GM21515 (cell line): ENCODE measurements around the gene BACE1.

Experiments used
- ATAC-seq: cut with Tn5 transposase; IDR thresholded peaks from one replicate; pipeline ENCODE4 v1.9.1; 2021; ENCODE audit not compliant: unreplicated experiment

The BACE1 gene

DNA sequence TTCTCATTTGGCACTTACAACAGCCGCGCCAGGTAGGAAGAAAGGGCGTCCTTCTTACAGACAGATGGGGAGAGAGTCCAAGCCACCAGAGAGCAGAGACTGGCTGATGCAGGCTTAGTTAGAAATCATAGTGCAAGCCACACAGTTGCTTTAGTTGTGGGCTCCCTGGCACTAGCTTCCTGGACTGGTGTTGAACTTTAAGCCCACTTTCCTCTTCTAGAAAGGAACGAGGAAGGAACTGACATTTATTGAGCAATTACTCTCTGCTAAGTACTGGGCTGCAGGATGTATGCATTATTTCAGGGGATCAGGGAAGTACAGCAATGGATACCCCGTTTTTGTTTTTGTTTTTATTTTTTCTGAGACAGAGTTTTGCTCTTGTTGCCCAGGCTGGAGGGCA lies 3.0 kb downstream of the BACE1 start:
- ATAC-seq = no peak

DNA sequence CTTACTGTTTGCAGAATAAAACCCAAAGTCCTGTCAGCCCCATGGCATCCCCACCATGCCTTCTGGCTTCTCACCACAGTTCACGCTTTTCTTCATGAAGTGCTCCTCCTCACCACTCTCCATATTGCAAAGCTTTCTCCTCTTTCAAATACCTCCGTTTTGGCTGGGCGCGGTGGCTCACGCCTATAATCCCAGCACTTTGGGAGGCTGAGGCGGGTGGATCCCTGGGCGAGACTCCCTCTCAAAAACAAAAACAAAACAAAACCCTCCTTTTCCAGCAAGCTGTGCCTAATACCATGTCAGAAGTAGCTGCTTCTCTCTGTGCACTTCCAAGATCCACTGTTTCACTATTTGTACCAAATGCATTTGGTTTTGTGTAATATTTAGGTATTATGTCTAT lies 6.7 kb downstream of the BACE1 start:
- ATAC-seq = no peak

DNA sequence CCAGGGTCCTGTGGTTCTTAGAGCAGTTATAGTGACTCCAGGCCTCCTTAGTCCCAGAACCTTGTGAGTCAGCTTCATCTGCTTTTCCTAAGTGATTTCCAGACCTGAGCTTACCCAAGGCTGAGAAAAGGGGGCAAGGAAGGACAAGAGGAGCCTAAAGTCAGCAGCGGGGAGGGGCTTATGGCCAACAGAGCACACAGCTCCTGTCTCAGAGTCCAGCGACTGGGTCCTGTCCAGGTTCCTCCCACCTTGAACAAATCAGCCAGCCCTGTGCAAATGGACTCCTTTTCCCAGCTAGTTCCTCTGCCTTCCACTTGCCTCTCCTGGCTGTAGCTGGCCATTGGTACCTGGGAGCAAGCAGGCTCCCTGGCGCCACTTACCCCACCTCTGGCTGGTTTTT lies 10.9 kb downstream of the BACE1 start:
- no peak for ATAC-seq

DNA sequence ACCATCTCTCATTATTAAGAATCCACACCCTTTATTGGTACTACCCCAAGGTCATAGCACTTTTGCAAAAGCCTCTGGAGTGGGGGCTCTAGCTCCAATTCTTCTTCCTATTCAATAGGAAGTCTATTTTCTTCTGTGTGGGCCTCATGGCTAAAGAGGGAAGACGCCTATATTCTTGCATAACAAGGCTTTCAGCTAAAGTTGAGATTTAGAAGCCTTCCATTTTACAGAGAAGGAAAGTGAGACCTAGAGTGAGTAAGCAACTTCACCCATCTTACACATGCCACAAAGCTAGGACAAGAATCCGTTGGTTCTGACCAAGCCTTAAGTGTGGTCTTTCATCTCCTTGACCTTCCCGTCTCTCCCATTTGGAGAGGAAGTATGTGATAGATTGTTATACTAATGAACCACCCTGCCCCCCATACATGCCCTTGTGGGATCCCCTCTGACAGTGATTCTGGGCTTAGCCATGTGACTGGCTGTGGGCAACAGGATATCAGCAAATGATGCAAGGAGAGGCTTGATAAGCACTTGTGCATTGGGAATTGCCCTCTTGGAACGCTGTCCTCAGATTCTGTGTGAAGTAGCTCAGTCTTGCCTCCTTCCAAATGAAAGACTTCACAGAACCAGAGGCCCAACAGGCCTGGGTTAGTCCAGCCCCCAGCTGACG lies 12.3 kb downstream of the BACE1 start:
- ATAC-seq = no peak

DNA sequence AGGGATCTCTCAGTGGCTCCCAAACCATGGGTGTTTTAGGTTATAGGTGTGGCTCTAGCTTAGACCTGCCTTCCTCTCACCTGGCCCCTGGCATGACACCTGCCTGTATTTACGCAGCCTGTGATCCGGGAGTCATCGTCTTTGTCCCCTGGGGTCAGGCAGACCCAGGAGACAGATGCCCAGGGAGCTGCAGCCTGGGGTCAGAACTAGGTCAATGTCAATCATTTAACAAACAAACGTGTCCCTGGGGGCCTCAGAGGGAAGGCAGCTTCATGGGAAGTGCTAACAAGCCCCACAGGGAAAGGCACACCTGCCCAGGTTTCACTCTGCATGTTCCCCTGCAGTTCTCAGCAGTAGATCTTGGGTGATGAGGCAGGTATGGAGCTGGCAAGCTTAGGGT lies 13.0 kb downstream of the BACE1 start:
- no peak for ATAC-seq

DNA sequence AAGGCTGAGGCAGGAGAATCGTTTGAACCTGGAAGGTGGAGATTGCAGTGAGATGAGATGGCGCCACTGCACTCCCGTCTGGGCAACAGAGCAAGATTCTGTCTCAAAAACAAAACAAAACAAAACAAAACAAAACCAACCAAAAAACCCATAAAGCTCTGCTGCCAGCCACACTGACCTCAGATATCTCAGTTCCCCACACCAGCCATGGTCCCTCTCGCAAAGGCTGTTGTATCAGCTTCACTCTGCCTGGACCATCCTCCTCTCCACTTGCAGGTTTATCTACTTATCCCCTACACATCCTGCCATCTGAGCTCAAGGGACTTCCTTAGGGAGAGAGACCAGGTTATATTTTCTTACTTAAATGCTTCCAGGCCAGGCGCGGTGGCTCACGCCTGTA lies 13.8 kb downstream of the BACE1 start:
- no peak for ATAC-seq

DNA sequence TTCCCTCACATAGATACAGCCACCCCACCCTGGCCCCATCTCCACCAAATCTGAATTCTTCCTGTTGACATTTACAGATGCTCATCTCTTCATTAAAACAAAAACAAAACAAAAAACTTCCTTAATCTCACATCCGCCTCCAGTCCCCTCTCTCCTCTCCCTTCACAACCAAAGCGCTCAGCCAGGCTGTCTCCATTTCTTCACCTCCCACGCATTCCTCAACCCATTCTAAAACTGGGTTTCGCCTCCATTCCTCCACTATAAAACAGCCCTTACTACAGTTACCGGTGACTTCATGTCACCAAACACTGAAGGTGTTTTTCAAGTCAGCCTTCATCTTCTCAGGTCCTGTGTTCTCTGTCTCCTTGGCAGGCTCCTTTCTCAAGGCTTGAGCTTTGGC lies 15.3 kb downstream of the BACE1 start:
- ATAC-seq = no peak

DNA sequence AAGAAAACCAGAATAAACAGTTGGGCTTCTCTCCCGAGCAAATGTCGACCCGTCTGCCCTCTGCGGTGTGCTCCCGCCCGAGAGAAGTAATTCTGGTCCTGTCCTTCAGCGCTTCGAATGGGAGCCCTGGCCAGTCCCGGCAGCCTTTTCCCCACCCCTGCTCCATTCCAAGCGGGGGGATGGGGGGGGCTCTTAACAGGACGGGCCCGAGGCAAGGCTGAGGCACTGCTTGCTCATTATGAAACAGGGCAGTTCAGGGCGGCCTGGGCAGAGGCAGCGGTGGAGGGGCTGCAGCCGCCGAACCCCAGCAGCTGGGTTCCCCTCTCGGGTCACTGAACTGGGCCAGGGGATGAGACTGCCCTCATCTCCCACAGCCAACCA lies 15.8 kb downstream of the BACE1 start:
- ATAC-seq = no peak

DNA sequence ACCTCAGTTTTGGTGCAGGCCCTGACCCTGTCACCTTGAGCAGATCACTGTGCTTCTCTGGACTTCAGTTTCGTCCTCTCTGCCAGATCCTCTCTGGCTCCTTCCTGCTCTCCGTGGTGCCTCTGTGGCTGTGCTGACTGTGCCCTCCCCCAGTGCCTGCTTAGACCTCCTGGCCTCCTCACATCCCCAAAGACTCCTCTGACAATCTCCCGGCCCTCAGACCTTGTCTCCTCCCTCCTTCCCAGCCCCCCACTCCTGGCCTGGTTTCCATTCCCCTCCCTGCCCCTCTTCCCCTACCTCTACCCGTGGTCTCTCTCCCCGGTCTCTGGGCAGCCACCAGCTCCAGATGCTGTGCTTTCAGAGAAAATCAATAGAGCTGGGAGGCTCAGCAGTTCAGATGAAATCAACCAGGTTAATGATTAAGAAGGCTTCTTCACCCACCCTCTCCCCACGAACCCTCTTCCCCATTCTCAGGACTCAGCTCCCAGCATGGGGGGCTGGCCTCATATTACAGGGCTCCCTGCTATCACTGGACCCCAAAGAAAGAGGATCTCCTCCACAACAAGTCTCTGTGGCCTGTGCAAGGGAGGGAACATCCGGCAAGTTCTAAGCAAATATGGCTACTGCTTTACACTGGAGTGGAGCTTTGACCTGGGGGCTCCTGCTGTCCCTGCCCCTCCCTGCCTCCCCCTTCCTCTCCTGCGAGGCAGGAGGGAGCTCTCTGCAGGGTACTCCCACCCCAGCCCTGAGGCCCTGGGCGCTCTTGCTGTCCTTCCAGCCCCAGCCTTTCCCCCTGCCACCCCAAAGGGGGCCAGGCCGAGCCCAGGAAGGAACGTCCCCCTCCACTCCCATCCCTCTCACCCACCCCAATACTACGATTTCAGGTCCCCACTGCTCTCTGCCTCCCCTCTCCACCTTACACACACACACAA lies 16.4 kb downstream of the BACE1 start:
- ATAC-seq = no peak

DNA sequence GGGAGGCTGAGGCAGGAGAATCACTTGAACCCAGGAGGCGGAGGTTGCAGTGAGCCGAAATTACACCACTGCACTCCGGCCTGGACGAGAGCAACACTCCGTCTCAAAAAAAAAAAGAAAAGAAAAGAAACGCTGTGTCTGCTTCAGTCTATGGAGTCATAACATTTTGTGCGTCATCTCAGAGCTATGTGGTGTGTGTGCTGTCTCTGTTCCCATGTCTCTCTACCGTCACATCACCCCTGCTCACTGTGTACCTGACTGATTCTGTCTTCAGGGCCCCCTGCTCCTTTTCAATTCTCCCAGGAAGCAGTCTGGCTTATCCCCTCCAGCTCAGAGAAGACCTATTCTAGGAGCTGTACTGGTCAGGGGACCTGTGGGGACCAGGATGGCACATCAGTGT lies 17.9 kb downstream of the BACE1 start:
- no peak for ATAC-seq

DNA sequence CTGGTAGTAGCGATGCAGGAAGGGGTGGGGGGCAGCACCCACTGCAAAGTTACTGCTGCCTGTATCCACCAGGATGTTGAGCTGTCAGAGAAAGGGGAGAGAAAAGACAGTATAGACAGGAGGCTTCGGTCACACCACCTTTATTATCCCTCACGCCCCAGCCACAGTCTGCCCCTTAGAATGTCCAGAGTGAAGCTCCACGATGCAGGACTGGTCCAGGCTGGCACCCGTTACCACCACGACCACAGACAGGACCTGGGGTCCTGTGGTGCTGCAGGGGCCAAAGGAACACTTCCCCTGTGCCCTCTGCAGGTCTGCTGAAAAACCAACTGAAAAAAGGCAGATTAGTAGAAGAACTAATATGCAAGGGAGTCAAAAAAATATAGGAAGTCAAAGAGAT lies 19.2 kb downstream of the BACE1 start:
- ATAC-seq = no peak

DNA sequence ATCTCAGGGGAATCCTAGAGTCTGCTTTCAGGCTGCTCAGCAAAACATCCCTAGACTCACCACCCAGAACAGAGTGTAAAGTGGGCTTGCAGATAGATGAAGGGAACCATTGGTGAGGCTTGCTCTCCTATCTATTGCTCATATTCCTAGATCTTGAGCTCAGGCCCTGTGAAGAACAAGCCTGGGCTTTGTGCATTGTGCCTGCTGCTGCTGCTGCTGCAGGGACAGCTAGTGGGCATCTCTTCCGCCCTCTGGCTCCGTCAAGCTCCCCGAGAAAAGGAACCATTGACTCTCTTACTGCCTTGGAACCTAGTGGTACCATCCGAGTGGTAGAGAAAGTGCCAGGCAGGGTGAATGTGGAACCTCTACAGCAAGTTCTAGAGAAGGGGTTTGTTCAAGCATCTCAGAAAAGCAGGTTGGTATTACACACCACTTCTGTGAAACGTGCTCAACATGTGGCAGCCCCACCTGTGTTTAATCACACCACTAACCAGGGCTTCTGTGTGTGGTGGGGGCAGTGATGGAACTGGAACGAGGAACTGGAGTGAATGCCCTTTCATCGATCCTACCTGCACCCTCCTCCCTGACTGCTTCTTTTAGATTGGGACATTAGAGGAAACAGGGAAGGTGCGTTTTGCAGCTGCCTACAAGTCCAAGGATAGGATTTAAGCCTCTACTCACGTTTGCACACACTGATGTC lies 20.5 kb downstream of the BACE1 start:
- no peak for ATAC-seq

DNA sequence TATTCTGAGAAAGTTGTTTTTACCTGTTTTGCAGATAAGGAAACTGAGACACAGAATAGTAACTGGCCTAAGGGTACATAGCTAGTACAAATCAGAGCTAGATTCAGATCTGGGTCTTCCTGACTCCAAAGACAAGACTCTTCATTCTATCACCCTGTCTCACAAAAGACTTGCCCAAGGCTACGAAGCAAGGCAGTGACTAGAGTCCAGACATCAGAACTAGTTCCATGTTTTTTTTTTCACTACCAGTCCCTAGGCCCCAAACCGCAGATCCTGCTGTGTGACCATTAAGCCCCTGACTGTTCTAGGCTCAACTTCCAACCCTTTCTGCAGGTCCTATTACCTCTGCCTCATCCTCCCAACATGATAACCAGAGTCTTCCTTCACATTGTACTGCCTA lies 23.4 kb downstream of the BACE1 start:
- no peak for ATAC-seq

DNA sequence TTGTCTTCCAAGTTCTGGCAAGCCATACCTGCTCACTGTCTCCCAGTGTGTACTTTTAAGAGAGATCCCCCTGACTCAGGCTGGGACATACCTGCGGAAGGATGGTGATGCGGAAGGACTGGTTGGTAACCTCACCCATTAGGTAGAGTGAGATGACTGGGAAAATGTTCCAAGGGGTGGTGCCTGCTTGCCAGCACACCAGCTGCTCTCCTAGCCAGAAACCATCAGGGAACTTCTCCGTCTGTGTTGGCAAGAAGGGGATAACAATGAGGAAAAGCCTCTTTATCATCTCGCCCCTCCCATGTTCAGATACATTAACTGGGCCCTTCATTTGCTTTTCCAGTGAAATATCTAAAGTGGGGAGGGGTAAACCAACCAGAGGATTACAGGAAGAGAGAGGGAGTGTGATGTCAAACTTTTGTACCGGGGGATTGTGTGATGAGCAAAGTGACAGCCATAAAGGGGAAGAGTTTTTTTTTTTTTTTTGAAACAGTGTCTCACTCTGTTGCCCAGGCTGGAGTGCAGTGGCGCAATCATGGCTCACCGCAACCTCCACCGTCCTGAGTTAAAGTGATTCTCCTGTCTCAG lies 25.2 kb downstream of the BACE1 start, which contains the start of gene BACE1-AS:
Gene BACE1-AS (plus strand): TSS at position 538 of the 588 bp plus-strand sequence.
- ATAC-seq = no peak

DNA sequence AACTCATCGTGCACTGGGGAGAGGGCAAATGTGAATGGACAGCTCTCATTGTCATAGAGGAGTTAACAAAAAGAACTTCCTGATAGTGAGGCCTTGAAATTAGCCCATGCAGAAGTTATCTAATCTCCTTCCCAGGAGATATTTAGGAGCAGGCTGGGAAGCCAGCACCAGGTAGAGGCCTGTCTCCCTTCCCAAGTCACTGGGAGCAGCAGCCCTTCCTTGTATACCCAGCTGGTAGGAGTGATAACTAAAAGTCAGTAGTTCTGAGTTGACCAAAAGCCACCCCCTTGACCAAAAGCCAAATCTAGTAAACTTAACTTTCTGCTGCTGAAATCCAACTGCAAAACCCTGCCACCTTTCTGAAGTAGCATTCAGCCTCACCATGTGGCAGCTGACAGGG lies 26.3 kb downstream of the BACE1 start:
- no peak for ATAC-seq

DNA sequence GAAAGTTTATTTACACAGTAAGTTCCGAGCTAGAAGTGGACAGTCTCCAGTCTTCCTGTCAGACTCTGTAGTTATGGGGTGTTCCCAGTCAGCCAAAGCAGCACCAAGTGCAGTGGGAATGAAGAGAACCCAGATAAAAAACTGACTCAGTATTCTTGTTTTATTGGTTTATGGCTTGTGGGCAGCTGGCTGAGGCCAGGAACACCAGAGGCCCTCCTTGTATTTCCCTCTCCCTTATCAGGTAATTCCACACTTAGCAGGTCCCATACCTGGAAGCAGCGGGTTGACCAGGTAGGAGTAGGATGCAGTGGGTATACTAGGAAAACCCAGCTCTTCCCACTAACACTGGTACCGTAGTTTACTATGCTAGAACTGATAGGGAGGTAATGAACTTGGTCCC lies 28.4 kb downstream of the BACE1 start:
- no peak for ATAC-seq

DNA sequence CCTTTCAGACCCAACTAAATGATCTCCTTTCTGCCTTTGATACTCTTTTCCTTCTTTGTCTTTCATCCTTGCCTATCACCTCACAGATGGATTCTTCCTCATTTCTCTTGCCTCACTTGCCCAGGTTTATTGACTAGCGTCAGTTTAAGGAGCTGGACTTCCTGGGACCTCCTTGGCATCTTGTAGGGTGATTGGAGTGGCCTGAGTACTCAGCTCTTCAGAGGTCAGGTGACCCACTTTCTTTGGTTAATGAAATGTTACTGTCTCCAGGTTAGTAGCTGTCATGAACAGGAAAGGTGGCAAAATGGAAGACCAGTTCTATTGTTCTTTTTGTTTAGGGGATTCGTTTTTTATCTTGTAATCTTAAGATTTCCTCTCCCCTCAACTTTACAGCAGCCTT lies 29.5 kb downstream of the BACE1 start:
- no peak for ATAC-seq

DNA sequence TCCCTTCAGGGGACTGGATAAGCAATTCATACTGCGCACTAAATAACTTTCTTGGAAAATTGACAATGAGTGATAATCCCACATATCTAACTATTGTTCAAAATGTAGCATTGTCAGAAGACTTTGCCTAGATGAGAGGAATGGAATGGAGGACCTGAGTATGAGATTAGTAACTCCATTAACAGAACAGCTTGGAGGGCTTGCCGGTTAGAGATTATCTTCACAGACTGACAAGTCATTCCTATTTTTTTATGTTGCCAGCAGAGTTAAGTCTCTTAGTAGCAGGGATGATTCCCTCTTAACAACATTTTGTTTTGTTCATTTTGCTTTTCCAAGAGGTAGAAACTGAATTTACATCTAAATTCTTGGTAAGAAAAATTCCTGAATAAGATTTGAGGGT lies 32.0 kb downstream of the BACE1 start:
- no peak for ATAC-seq

DNA sequence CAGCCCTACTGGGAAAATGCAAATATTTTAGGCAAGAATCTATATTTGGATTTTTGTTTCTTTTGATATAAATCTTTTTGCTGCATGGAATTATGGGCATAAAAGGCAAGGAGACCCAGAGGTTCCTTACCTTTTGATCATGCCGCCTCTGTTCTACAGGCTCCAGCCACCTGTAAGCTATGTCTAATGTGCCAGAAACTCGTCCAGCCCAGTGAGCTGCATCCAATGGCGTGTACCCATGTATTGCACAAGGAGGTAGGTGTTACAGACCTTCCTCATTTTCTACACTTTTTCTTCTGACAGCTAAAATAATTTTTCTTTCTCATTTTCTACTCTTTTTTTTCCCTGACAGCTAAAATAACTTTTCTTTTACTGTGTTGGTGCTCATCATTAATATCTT lies 33.1 kb downstream of the BACE1 start:
- no peak for ATAC-seq

DNA sequence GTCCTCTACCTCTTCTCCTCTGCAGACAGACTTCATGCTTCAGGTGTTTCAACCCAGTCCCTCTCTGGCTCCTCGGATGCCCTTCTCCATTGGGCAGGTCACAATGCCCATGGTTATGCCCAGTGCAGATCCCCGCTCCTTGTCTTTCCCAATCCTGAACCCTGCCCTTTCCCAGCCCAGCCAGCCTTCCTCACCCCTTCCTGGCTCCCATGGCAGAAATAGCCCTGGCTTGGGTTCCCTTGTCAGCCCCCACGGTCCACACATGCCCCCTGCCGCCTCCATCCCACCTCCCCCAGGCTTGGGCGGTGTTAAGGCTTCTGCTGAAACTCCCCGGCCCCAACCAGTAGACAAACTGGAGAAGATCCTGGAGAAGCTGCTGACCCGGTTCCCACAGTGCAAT lies 34.2 kb downstream of the BACE1 start:
- no peak for ATAC-seq

DNA sequence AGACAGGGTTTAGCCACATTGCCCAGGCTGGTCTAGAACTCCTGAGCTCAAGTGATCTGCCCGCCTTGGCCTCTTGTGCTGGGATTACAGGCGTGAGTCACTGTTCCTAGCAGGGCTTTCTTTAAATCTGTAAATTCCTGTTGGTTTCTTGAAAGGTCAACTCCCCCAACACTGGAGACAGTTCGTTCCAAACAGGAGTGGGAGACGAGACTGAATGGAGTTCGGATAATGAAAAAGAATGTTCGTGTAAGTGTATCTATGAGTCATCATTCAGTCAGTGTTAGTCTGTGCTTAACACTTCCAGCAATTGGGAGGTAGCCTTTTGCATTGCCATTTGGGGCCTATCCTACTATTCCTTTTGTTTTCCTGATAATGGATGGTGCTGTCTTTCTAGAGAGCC lies 34.9 kb downstream of the BACE1 start:
- no peak for ATAC-seq
